SK-N-MC (cell line): Measurements from ENCODE around the gene CTDSP2.
"Not testable (repeated sequence)": the region's sequence is repeated elsewhere in the genome, so short reads cannot be mapped to it uniquely, and the experiment has no call there.

ENCODE experiments used
- DNase-seq: peaks from one replicate; pipeline ENCODE4 v3.0.0-alpha.2; 2011; ENCODE audit warnings: low read depth, low spot score
- H3K27ac ChIP-seq: fragments of 200-600 bp; sonication (generic); 2 replicates; pipeline ENCODE4 v1.5.1; 2016; ENCODE audit warnings: mixed run types
- H3K36me3 ChIP-seq: fragments of 200-600 bp; sonication (generic); 2 replicates; pipeline ENCODE4 v1.6.1; 2017; ENCODE audit warnings: antibody characterized with exemption, low read length, mixed read lengths; ENCODE audit not compliant: insufficient read depth
- H3K4me3 ChIP-seq: fragments of 200-600 bp; sonication (generic); 2 replicates; pipeline ENCODE4 v1.5.1; 2016
- H3K9ac ChIP-seq: fragments of 200-600 bp; sonication (generic); 2 replicates; pipeline ENCODE4 v1.8.0; 2017; ENCODE audit warnings: mixed run types, mixed read lengths; ENCODE audit not compliant: insufficient read length
- H3K9me3 ChIP-seq: fragments of 200-600 bp; sonication (generic); 2 replicates; pipeline ENCODE4 v1.6.1; 2017; ENCODE audit warnings: low read depth, mild to moderate bottlenecking, antibody characterized with exemption, low read length, moderate library complexity, mixed read lengths
- EZH2 ChIP-seq: fragments of 200-600 bp; sonication (generic); IDR thresholded peaks from one replicate; pipeline ENCODE4 v1.6.1; 2017; ENCODE audit warnings: antibody characterized with exemption
- FOXP2 ChIP-seq: optimal IDR thresholded peaks from 2 replicates; pipeline ENCODE3; 2011; ENCODE audit warnings: mild to moderate bottlenecking, moderate library complexity; ENCODE audit not compliant: insufficient read depth; ENCODE audit errors: extremely low read length, control extremely low read depth
- POLR2AphosphoS5 ChIP-seq: IDR thresholded peaks from 2 replicates; pipeline ENCODE4 v1.6.1; 2012; ENCODE audit warnings: mild to moderate bottlenecking, low read depth, low read length, borderline replicate concordance

The CTDSP2 gene

DNA sequence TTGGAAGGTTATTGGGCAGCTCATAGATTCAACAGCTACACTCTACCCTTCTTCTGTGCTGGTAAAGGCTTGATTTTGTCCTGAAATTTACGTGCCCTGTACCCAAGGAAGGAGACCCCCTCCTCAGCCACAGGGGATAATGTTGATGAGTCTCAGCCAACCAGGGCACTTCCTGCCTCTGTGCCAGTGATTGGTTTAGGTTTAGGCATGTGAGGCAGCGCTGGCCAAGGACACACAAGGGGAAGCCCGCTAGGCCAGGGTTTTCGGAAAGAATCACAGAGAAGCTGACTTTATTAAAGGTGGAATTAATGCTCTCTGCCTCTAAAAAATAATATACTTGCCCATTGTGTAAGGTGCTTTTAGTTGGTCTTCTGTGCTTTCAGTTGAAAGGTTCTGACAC, 15.4 kb upstream of the CTDSP2 start:
- H3K36me3 ChIP-seq: no peaks in the 10 kb centered on the region
- no peak overlapping the region for H3K4me3 ChIP-seq
- DNase-seq: no peak
- no peak overlapping the region for H3K9ac ChIP-seq
- TF ChIP-seq EZH2 (no peak), POLR2AphosphoS5 (no peak), FOXP2 (no peak)
- no peaks in the 10 kb centered on the region for H3K9me3 ChIP-seq
- no peak overlapping the region for H3K27ac ChIP-seq

DNA sequence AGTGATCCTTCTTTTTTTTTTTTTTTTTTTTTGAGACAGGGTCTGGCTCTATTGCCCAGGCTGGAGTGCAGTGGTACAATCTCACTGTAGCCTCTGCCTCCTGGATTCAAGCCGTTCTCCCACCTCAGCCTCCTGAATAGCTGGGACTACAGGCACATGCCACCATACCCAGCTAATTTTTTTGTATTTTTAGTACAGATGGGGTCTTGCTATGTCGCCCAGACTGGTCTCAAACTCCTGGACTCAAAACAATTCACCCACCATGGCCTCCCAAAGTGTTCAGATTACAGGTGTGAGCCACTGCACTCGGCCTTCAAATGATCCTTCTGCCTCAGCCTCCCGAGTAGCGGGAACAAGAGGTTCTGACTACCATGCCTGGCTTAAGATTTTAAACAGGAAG, 14.4 kb upstream of the CTDSP2 start:
- not testable (repeated sequence) for H3K36me3 ChIP-seq, H3K4me3 ChIP-seq, H3K27ac ChIP-seq, H3K9me3 ChIP-seq, H3K9ac ChIP-seq, DNase-seq

DNA sequence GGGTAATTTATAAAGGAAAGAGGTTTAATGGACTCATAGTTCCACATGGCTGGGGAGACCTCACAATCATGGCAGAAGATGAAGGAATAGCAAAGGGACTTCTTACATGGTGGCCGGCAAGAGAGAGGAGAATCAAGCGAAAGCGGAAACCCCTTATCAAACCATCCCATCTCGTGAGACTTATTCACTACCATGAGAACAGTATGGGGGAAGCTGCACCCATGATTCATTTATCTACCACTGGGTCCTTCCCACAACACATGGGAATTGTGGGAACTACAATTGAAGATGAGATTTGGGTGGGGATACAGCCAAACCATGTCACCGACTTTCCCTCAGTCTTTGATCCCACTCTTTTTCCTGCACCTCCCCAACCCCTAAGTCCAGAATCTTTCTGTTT, 12.6 kb upstream of the CTDSP2 start:
- TF ChIP-seq EZH2 (no peak), POLR2AphosphoS5 (no peak), FOXP2 (no peak)
- H3K27ac ChIP-seq: no peak overlapping the region
- H3K36me3 ChIP-seq: no peaks in the 10 kb centered on the region
- H3K9me3 ChIP-seq: no peaks in the 10 kb centered on the region
- H3K9ac ChIP-seq: no peak overlapping the region
- no peak for DNase-seq
- H3K4me3 ChIP-seq: no peak overlapping the region

DNA sequence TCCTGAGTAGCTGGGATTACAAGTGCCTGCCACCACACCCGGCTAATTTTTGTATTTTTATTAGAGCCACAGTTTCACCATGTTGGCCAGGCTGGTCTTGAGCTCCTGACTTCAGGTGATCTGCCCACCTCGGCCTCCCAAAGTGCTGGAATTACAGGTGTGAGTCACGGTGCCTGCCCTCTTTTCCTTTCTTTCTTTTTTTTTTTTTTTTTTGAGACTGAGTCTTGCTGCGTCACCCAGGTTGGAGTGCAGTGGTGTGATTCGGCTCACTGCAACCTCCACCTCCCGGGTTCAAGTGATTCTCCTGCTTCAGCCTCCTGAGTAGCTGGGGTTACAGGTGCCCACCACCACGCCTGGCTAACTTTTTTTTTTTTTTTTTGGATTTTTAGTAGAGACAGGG, 11.6 kb upstream of the CTDSP2 start:
- H3K36me3 ChIP-seq, DNase-seq, H3K9me3 ChIP-seq, H3K4me3 ChIP-seq, H3K9ac ChIP-seq, H3K27ac ChIP-seq: not testable (repeated sequence)

DNA sequence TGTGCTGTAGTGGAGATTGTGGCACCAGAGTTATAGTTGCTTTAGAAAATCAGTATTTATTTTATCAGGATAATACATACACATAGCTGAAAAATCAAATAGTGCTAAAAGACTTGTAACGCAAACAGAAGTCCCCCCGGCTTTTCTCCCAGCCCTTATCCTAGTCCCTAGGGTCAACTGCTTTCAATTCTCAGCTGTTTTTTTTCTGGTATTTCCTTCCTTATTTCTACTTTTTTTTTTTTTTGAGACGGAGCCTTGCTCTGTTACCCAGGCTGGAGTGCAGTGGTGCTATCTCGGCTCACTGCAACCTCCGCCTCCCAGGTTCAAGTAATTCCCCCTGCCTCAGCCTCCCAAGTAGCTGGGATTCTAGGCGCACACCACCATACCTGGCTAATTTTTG, 8.4 kb upstream of the CTDSP2 start:
- Histone ChIP-seq H3K4me3 (no peak overlapping the region), H3K27ac (no peak overlapping the region), H3K9ac (no peak overlapping the region), H3K9me3 (no peaks in the 10 kb centered on the region), H3K36me3 (no peaks in the 10 kb centered on the region)
- no peak for TF ChIP-seq EZH2
- DNase-seq: no peak

DNA sequence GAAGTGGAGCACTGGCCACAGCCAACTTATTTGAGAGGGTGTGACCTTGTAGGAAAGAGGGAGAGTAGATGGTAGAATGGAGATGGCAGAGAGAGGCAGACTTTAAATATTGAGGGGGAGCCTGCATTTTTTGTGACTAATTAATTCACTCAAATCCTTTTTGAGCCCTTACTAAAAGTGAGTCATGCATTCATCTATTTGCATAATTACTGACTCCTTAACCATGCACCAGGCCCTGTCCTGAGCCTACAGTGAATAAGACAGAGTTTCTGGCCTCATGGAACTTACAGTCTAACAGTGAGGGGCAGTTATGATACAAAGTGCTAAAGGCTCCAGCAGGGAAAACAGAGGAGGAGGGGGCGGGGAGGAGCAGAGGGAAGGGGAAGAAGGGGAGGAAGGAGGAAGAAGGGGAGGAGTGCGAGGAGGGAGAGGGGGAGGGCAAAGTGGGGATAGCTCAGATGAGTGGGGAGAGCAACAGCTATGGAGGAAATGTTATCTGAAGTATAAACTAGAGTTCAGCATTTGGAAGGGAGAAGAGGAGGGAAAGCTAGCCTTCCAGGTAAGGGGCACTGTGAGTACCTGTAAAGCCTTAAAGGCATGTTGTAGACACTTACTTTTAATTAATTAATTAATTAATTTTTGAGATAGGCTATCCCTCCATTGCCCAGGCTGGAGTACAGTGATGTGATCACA, 7.5 kb upstream of the CTDSP2 start:
- Histone ChIP-seq H3K27ac (no peak overlapping the region), H3K36me3 (no peaks in the 10 kb centered on the region), H3K9ac (no peak overlapping the region), H3K9me3 (no peaks in the 10 kb centered on the region), H3K4me3 (no peak overlapping the region)
- DNase-seq: no peak
- TF ChIP-seq EZH2: no peak
- no peak for TF ChIP-seq FOXP2
- TF ChIP-seq POLR2AphosphoS5: no peak

DNA sequence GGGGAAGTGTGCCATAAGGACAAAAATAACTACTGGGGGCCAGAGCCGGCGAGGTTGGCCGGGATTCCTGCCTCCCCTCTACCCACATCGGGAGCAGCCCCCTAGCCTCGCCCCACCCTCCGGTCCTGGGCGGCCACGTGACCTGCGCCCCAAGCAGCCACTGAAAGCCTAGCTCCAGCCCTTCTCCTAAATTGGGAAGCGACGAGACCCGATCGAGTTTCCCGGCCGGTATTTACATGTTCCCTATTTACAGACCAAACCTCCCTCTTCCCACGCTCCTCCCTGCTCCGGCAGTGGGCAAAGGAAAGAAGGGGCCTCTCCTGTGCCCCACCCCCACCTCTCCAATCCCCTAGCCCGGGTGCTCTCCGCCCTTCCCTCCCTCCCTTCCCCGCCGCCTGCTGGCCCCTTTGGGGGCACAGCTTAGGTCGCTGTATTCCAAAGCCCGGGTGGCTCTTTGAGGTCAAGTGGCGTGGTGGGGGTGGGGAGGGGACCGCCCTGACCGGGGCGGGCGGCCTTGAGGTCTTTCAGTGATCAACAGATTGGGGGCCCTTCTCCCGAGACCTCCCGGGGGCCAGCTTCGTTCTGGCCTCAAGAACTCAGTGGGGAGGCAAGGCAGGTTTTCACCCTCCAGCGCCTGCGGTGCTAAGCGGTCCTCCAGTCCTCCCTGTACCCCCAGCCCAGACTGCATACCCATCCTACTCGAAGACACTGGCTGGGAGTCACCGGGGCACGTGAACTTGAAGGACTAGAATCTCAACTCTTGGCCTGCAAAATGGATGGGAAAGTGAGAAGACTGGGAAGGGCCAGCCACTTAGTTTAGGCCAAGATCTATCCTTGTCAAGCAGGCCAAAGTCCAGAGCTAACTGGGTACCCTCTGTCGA, 6.3 kb upstream of the CTDSP2 start:
- Histone ChIP-seq H3K9ac (no peak overlapping the region), H3K27ac (no peak overlapping the region), H3K4me3 (no peak overlapping the region), H3K36me3 (no peaks in the 10 kb centered on the region), H3K9me3 (no peaks in the 10 kb centered on the region)
- DNase-seq: no peak
- TF ChIP-seq FOXP2 (no peak), POLR2AphosphoS5 (no peak), EZH2 (no peak)

DNA sequence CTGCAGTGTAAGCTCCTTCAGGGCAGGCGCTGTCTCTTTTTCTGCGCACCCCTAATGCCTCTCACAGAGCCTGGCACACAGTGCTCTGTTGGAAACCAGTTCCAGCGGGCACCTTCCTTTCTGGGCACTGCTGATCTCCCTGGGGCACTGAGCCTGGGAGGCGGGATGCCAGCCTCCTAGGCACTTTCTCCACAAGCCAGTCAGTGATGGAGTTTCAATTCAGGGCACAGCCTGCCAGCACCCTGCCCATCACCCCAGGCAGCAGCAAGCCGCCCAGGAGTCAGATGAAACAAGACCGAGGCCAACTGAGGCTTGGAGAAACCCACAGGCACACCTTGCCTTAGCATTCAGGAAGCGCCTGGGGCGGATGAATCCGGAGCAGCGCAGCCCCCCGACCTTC, 5.7 kb upstream of the CTDSP2 start:
- no peaks in the 10 kb centered on the region for H3K9me3 ChIP-seq
- H3K4me3 ChIP-seq: no peak overlapping the region
- no peak overlapping the region for H3K27ac ChIP-seq
- H3K9ac ChIP-seq: no peak overlapping the region
- TF ChIP-seq POLR2AphosphoS5: no peak
- no peak for TF ChIP-seq EZH2
- no peak for TF ChIP-seq FOXP2
- DNase-seq: no peak
- H3K36me3 ChIP-seq: no peaks in the 10 kb centered on the region

DNA sequence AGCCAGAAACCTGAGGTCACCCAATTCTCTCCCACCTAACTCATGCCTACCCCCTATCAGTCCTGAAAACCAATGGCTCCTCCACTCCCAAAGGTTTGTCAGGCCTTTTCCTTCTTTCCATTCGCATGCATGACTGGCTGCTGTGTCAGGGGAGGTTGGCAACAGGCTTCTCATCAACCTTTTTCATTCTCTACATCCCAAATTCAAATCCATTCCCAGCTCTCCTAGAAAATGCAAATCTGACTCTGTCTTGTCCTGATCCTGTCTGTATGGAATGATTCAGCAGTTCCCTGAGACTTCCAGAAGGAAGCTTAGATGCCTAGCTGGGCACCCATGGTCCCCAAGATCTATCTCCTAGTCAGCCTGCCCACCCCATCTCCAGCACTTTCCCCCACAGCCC, 5.0 kb upstream of the CTDSP2 start:
- H3K36me3 ChIP-seq: no peaks in the 10 kb centered on the region
- DNase-seq: no peak
- H3K9me3 ChIP-seq: no peaks in the 10 kb centered on the region
- TF ChIP-seq EZH2 (no peak), POLR2AphosphoS5 (no peak), FOXP2 (no peak)
- no peak overlapping the region for H3K4me3 ChIP-seq
- H3K9ac ChIP-seq: no peak overlapping the region
- H3K27ac ChIP-seq: no peak overlapping the region
